Measurements from ENCODE around the gene DSG3.

GRCh38 chr18:31483396-31483795, 35.9 kb downstream of the DSG3 start:
- TF ChIP-seq CTCF (IDR thresholded peaks at IDR 0.05; ENCODE audit: low read length) (no peak), EZH2 (optimal IDR thresholded peaks at IDR 0.05; ENCODE audit: low read depth, low read length) (no peak), EZH2phosphoT487 (IDR thresholded peaks at IDR 0.05; ENCODE audit: low read length) (no peak)

Data from MM.1S (cell line).